Epithelial cell of proximal tubule (primary cell): ENCODE data around the gene QRFP. TPM values are rescaled to one million over a fixed set of nuclear protein-coding genes. Genes with fewer than 3 reads are reported as not detected.

Source experiments
- DNase-seq: peaks from one replicate; pipeline ENCODE4 v3.0.0-alpha.2; 2011; ENCODE audit warnings: low read depth
- H3K4me3 ChIP-seq: 2 replicates; pipeline ENCODE4 v1.5.1; 2011; ENCODE audit warnings: low read depth, mild to moderate bottlenecking, low read length
- CTCF ChIP-seq: conservative IDR thresholded peaks from 2 replicates; pipeline ENCODE4 v1.5.1; 2012; ENCODE audit warnings: low read depth, mild to moderate bottlenecking, low read length
- total RNA-seq: library from RNA; depleted of rRNA; stranded (reverse); fragments of >200 nt; gene quantifications from 2 replicates; pipeline ENCODE4 v1.2.3, GENCODE V29; 2015

The QRFP gene
- total RNA-seq, 1 donor from 2014 or later: not detected

GRCh38 chr9:130895038-130895437 is 1.6 kb downstream of the QRFP start:
- no peak for DNase-seq
- no peak overlapping the region for H3K4me3 ChIP-seq
- TF ChIP-seq CTCF: no peak

GRCh38 chr9:130894546-130894945 is 2.1 kb downstream of the QRFP start:
- no peak for TF ChIP-seq CTCF
- H3K4me3 ChIP-seq: no peak overlapping the region
- no peak for DNase-seq

DNA sequence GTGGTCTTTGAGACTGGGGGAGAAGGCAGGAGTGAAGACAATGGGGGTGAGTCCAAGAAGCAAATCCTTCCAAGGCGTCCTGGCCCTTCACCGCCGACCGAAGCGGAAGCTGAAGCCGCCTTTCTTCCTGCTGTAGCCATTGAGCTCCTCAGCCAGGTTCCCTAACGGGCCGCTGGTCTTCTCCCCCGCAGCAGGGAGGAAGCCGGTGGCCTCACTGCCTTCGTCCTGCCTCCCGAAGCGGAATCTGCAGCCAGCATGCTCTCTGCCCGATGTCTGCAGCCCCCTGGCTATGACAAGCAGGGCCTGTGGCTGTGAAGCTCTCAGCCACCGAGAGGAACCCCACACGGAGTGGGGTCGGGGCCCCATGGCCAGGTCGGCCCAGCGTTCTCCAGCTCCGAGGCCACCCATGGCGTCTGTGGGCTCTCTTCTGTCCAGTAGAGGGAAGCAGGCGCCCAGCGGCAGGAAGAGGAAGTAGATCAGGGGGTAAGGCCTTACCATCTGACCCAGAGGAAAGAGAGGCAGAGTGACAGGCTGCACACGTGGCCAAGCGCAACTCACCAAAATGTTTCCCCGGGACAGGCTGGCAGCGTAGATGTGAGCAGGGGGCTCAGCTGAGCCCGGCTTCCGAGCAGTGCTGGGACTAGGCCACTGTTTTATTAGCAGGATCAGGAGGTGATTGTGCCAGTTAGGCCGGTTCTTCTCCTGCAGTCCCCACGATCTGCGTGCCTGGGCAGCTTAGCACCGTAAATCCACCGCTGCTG is 3.1 kb downstream of the QRFP start:
- DNase-seq: no peak
- peak; percentile 27 for TF ChIP-seq CTCF
- H3K4me3 ChIP-seq: no peak overlapping the region

- no peak for DNase-seq
- no peak for TF ChIP-seq CTCF
- H3K4me3 ChIP-seq: no peak overlapping the region
These were observed 3.9 kb downstream of the QRFP start for GRCh38 chr9:130892477-130893304.

GRCh38 chr9:130891688-130892476 is 4.7 kb downstream of the QRFP start:
- no peak overlapping the region for H3K4me3 ChIP-seq
- DNase-seq: no peak
- TF ChIP-seq CTCF: no peak

DNA sequence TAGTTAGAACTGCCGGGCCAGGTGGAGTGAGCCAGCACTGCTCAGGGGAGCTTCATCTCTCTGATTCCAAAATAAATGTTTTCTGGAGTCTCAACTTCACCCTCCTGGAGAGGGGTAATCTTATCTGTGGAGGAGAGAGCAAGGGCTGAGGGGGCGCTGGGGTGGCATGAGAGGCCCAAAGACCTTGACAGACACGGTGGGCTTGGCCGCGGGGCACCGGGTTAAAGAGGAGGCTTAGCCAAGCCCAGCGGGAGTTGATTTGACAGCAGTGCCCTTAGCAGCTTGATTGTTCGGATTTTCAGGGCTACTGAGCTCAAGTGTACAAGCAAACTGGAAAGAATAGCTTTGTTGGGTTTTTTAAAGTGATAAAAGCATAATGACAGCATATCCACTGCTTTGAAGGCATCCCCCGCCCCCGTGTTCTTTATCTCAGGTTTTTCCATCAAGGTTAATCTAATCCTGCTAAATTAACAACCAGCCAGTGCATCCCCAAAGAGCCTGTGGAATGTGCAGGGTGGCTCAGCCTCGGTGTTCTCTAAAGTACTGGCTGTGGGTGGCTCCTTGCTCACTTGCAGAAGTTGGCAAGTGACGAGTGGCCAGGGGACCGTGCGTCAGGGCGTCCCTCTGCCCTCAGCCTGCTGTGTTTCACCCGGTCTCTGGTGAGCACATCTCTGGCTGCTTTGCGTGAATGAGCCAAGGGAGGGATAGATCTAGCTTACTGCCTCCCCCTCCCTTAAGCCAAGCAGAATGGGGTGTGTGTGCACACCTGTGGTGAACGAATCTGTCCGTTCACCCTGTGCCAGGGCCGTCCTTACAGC is 5.5 kb downstream of the QRFP start:
- no peak for DNase-seq
- H3K4me3 ChIP-seq: no peak overlapping the region
- no peak for TF ChIP-seq CTCF
